Osteocyte (in vitro differentiated cells): ENCODE measurements around the gene DRC7. TPM values are rescaled to one million over a fixed set of nuclear protein-coding genes. Genes with fewer than 3 reads are reported as not detected.

ENCODE experiments used
- DNase-seq: peaks from one replicate; pipeline ENCODE4 v3.0.0; 2021; ENCODE audit warnings: mixed read lengths; ENCODE audit not compliant: unreplicated experiment; ENCODE audit errors: extremely low spot score
- H3K27ac Mint-ChIP-seq: one replicate; pipeline ENCODE4 v1.8.0; 2021; ENCODE audit warnings: mild to moderate bottlenecking, mixed read lengths; ENCODE audit not compliant: unreplicated experiment
- H3K27me3 Mint-ChIP-seq: one replicate; pipeline ENCODE4 v1.8.0; 2021; ENCODE audit warnings: mixed read lengths; ENCODE audit not compliant: unreplicated experiment
- H3K36me3 Mint-ChIP-seq: one replicate; pipeline ENCODE4 v1.8.0; 2021; ENCODE audit warnings: mixed read lengths; ENCODE audit not compliant: unreplicated experiment
- H3K4me1 Mint-ChIP-seq: one replicate; pipeline ENCODE4 v1.8.0; 2021; ENCODE audit warnings: mixed read lengths; ENCODE audit not compliant: unreplicated experiment
- H3K4me3 Mint-ChIP-seq: one replicate; pipeline ENCODE4 v1.8.0; 2021; ENCODE audit warnings: mild to moderate bottlenecking, moderate library complexity, mixed read lengths; ENCODE audit not compliant: unreplicated experiment
- H3K9me3 Mint-ChIP-seq: one replicate; pipeline ENCODE4 v1.8.0; 2021; ENCODE audit warnings: mixed read lengths; ENCODE audit not compliant: unreplicated experiment
- CTCF ChIP-seq: fragments of 200-600 bp; sonication (generic); IDR thresholded peaks from 2 replicates; pipeline ENCODE4 v1.5.0; 2021; ENCODE audit warnings: antibody characterized with exemption, mild to moderate bottlenecking, moderate library complexity
- total RNA-seq: library from RNA; stranded (reverse); gene quantifications from 2 replicates; pipeline ENCODE4 v1.2.1, GENCODE V29; 2021

DRC7 gene
- total RNA-seq, 1 donor from 2014 or later = not detected

DNA sequence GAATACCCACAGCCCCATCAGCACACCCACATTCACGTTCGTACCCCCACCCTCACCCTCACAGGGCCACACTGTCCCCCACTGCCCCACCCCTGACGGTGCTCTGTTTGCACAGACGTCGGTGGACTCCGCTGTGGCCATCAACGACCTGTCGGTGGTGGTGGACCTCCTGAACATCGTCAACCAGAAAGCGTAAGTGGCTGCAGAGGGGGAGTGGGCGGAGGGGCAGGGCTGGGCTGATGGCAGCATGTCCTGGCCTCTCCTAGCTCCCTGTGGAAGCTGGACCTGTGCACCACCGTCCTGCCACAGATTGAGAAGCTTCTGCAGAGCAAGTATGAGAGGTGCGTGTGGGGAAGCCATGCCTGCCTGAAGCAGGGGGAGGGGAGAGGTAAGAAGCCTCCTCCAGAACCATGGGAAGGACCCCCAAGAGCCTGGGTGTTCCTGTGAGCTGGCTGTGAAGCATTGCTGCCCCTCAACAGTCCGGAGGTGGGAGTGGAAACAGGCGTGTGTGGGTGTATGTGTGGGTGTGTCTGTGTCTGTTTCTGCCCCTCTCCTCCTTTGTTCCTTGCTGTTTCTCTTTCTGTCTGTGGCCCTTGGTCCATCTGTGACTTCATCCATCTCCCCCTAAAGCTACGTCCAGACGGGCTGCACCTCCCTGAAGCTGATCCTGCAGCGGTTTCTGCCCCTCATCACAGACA is 61.3 kb downstream of the DRC7 start:
- Mint-ChIP-seq H3K9me3 (no peaks in the 10 kb centered on the region), H3K27me3 (no peaks in the 10 kb centered on the region), H3K4me3 (no peak overlapping the region), H3K36me3 (peaks cover 9% of the 10 kb centered on the region), H3K4me1 (peaks cover 13% of the 10 kb centered on the region), H3K27ac (peak overlapping the region; percentile 52)
- no peak for TF ChIP-seq CTCF
- DNase-seq = no peak

DNA sequence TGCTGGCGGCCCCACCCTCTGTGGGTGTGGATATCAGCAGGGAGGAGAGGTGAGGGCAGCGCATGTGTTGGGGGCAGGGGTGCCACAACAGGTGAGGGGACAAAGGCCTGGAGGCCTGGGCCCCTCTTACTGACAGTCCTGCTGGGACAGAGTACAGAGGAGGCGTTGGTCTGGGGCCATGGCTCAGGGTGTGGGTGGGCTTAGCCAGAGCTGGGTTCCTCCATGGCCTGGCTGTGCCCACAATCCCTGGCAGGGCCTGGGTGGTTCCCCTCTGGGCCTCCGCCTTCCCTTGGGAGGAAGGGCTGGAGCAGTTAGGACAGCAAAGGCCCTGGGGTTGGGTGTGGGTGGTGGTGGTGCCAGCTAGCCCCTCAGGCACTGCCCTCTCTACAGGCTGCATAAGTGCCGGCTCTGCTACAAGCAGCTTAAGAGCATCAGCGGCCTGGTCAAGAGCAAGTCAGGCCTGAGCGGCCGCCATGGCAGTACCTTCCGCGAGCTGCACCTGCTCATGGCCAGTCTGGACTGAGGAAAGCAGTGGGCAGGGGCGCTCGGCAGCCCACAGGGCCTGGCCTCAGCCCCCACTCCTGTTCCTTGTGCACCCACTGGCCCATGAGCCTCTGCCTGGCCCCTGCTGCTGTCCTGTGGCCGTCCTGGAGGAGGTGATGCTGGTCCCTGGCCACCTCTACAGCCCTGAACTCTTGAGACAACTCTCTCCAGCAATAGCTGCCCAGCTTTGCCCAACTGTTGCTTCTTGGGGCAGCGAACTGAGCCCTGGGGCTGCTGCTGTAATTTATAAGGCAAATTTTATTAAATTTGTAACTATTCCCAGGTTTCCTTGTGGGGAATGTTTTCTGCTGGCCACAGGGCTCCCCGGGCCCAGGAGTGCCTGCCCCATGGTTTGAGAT is 62.1 kb downstream of the DRC7 start:
- no peak for TF ChIP-seq CTCF
- no peaks in the 10 kb centered on the region for H3K9me3 Mint-ChIP-seq

GRCh38 chr16:57757326-57757786 is 62.8 kb downstream of the DRC7 start:
- peak; percentile 97 for TF ChIP-seq CTCF
- Mint-ChIP-seq H3K27me3 (no peaks in the 10 kb centered on the region), H3K4me3 (no peak overlapping the region)

More for the DNA sequence above, 62.1 kb downstream of the DRC7 start:
- Mint-ChIP-seq H3K27ac (peak overlapping the region; percentile 23), H3K4me3 (no peak overlapping the region), H3K27me3 (no peaks in the 10 kb centered on the region), H3K4me1 (peaks cover 13% of the 10 kb centered on the region), H3K36me3 (peaks cover 10% of the 10 kb centered on the region)
- no peak for DNase-seq

GRCh38 chr16:57757883-57758282 is 63.3 kb downstream of the DRC7 start:
- DNase-seq = no peak
- Mint-ChIP-seq H3K9me3 (no peaks in the 10 kb centered on the region), H3K36me3 (peaks cover 19% of the 10 kb centered on the region), H3K27ac (no peak overlapping the region), H3K27me3 (no peaks in the 10 kb centered on the region), H3K4me3 (no peak overlapping the region), H3K4me1 (peaks cover 16% of the 10 kb centered on the region)
- no peak for TF ChIP-seq CTCF

More at GRCh38 chr16:57757326-57757786, 62.8 kb downstream of the DRC7 start:
- Mint-ChIP-seq H3K36me3 (peaks cover 17% of the 10 kb centered on the region), H3K27ac (peak overlapping the region; percentile 23), H3K4me1 (peaks cover 14% of the 10 kb centered on the region), H3K9me3 (no peaks in the 10 kb centered on the region)
- DNase-seq = peak; percentile 97
